Duodenal mucosa (tissue), 2 donors: ENCODE data around the gene CDH9.

Source experiments
- H3K27ac ChIP-seq: one replicate; pipeline ENCODE4 v1.7.0; 2013; ENCODE audit warnings: low read depth, low read length
- H3K27me3 ChIP-seq, 2 donors: one replicate each; pipeline ENCODE4 v1.7.0; 2013; ENCODE audit warnings: low read length in 2 of 2, control low read depth in 1 of 2; ENCODE audit not compliant: insufficient read depth in 2 of 2, control insufficient read depth in 1 of 2
- H3K36me3 ChIP-seq, 2 donors: one replicate each; pipeline ENCODE4 v1.7.0; 2013; ENCODE audit warnings: low read length in 2 of 2, control low read depth in 1 of 2; ENCODE audit not compliant: insufficient read depth in 2 of 2, control insufficient read depth in 1 of 2
- H3K4me1 ChIP-seq, 2 donors: one replicate each; pipeline ENCODE4 v1.7.0; 2013; ENCODE audit warnings: low read length in 2 of 2, control low read depth in 1 of 2; ENCODE audit not compliant: insufficient read depth in 2 of 2, control insufficient read depth in 1 of 2
- H3K4me3 ChIP-seq, 2 donors: one replicate each; pipeline ENCODE4 v1.7.0; 2013; ENCODE audit warnings: low read length in 2 of 2, low read depth in 1 of 2
- H3K9ac ChIP-seq, 2 donors: one replicate each; pipeline ENCODE4 v1.7.0; 2013; ENCODE audit warnings: low read length in 2 of 2, low read depth in 1 of 2
- H3K9me3 ChIP-seq, 2 donors: one replicate each; pipeline ENCODE4 v1.7.0; 2013; ENCODE audit warnings: low read length in 2 of 2, control low read depth in 1 of 2; ENCODE audit not compliant: control insufficient read depth in 1 of 2

CDH9 gene, protein sequence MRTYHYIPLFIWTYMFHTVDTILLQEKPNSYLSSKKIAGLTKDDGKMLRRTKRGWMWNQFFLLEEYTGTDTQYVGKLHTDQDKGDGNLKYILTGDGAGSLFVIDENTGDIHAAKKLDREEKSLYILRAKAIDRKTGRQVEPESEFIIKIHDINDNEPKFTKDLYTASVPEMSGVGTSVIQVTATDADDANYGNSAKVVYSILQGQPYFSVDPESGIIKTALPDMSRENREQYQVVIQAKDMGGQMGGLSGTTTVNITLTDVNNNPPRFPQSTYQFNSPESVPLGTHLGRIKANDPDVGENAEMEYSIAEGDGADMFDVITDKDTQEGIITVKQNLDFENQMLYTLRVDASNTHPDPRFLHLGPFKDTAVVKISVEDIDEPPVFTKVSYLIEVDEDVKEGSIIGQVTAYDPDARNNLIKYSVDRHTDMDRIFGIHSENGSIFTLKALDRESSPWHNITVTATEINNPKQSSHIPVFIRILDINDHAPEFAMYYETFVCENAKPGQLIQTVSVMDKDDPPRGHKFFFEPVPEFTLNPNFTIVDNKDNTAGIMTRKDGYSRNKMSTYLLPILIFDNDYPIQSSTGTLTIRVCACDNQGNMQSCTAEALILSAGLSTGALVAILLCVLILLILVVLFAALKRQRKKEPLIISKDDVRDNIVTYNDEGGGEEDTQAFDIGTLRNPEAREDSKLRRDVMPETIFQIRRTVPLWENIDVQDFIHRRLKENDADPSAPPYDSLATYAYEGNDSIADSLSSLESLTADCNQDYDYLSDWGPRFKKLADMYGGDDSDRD

DNA sequence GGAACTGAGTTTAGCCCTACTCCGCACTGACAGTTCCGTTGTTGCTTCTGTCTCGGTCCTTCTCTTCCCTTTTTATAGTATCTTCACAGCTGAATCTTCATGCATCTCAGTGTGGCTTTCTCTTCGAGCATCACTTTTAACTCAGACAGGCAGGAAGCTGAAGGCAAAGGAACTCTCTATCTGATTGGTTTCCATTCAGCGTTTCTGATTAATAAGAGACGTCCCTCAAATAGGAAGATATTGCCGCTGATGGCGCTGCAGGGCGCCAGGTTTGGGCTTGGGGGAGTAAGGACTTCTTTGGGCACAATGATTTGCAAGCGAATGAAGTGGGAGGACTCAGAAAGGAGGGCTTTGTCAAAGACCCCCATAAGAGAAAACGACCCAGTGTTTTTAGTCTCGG lies at the start of gene CDH9:
CDH9 (minus strand) TSS at position 111 of the 400 bp plus-strand sequence. CDS start 50,253 bp downstream, outside the sequence.
- H3K9ac ChIP-seq = no peak within 1 kb of the TSS
- no peak within 1 kb of the TSS for H3K27ac ChIP-seq
- H3K36me3 ChIP-seq = no peaks in the 10 kb centered on the region
- no peak within 1 kb of the TSS for H3K4me3 ChIP-seq
- no peaks in the 10 kb centered on the region for H3K4me1 ChIP-seq
- H3K9me3 ChIP-seq = peaks cover 0 to 17% of the 10 kb centered on the region in 2 donors
- H3K27me3 ChIP-seq = no peaks in the 10 kb centered on the region

DNA sequence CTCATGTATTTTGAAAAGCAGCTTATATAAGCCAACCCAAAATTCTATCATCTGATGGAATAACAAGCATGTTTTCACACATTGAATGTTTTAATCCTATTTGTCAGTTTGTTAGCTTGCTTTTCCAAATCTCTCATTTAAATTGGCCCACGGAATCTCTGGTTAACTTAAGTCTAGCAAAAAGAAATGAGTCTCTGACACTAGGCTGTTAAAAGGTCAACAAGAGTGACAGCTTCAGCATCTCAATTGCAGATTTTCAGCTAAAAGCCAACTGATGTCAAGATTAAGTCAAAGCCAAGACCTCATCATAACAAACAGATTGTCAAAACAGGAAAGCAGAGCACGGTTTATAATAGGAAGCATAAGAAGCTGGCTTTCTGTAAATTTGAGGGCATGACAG lies 49.4 kb upstream of the CDH9 start:
- Histone ChIP-seq H3K27me3 (no peaks in the 10 kb centered on the region), H3K4me1 (no peaks in the 10 kb centered on the region), H3K9ac (no peak overlapping the region), H3K36me3 (no peaks in the 10 kb centered on the region), H3K9me3 (peaks cover 5 to 8% of the 10 kb centered on the region in 2 donors), H3K4me3 (no peak overlapping the region), H3K27ac (no peak overlapping the region)

DNA sequence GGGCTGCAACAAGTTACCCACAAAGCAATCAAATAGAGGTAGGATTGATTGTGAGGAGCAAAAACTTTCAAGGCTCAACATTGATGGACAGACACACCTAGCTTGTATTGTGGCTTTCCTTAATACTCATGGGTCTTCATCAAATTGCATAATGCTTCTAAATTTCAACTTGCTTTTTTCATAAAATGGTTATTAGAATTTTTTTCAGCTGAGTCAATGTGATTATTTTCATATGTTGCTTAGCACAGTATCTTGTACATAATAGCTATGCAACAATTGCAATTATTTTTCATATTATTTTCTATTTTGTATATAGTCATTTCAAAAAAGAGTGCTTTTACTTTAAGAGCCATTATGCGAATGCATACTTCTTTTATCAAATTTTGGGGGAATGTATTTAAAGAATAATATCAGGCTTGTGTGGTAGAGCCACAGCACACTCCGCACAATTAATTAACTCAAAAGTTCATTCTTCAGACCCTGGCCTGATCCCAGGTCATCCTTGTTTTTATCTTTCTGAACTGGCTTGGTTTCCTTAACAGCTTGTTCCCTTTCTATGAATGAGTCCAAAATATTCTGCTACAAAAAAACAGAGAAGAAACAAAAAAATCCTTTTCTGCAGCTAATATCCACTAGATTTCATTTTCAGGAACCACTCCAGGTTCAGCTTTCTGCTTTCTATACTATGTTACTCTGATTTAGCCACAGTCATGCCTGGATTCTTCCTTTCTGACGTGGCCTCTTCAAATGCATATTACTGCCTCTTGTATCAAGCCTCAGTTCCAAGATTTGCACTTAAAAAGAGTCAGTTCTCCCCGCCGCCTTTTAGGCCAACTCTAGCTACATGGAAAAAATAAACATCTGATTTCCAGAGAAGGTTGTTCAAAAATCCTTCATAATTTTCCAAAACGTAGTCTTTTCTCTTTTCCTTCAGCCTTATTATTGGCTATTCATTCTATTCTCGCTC lies 45.3 kb upstream of the CDH9 start:
- Histone ChIP-seq H3K27me3 (no peaks in the 10 kb centered on the region), H3K4me1 (no peaks in the 10 kb centered on the region), H3K27ac (no peak overlapping the region), H3K4me3 (no peak overlapping the region), H3K9ac (no peak overlapping the region), H3K36me3 (no peaks in the 10 kb centered on the region), H3K9me3 (peaks cover 3 to 6% of the 10 kb centered on the region in 2 donors)

DNA sequence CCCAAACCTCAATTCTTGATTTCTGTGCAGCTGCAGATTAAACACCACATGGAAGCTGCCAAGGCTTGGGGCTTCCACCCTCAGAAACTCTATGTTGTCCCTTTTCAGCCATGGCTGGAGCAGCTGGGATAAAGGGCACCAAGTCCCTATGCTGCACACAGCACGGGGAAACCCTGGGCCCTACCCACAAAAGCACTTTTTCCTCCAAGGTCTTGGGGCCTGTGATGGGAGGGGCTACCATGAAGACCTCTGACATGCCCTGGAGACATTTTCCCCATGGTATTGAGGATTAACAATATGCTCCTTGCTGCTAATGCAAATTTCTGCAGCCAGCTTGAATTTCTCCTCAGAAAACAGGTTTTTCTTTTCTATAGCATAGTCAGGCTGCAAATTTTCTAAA lies 41.8 kb upstream of the CDH9 start:
- no peak overlapping the region for H3K4me3 ChIP-seq
- no peaks in the 10 kb centered on the region for H3K4me1 ChIP-seq
- H3K27ac ChIP-seq = no peak overlapping the region
- H3K9me3 ChIP-seq = peaks cover 3 to 8% of the 10 kb centered on the region in 2 donors
- no peaks in the 10 kb centered on the region for H3K36me3 ChIP-seq
- H3K9ac ChIP-seq = no peak overlapping the region
- no peaks in the 10 kb centered on the region for H3K27me3 ChIP-seq

DNA sequence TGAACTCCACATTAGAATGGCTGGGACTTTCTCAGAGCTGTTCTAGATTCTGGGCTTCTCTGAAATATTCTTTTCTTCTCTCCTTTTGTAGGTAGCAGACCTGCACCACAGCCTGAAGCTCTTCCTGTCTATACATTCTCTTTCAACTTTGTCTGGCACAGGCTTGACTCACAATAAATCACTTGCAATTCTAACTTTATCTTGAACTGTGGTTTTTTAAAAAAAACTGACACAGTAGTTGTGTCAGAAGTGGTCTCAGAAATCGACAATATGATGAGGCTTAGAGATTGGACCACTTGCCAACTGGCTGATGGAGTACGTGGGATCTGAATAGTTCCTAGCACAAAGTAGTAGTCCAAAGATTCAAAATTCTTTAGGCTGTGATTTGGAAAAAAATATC lies 24.1 kb upstream of the CDH9 start:
- peaks cover 6 to 30% of the 10 kb centered on the region in 2 donors for H3K9me3 ChIP-seq
- H3K36me3 ChIP-seq = no peaks in the 10 kb centered on the region
- no peak overlapping the region for H3K4me3 ChIP-seq
- no peak overlapping the region for H3K27ac ChIP-seq
- H3K27me3 ChIP-seq = no peaks in the 10 kb centered on the region
- H3K9ac ChIP-seq = no peak overlapping the region
- no peaks in the 10 kb centered on the region for H3K4me1 ChIP-seq

DNA sequence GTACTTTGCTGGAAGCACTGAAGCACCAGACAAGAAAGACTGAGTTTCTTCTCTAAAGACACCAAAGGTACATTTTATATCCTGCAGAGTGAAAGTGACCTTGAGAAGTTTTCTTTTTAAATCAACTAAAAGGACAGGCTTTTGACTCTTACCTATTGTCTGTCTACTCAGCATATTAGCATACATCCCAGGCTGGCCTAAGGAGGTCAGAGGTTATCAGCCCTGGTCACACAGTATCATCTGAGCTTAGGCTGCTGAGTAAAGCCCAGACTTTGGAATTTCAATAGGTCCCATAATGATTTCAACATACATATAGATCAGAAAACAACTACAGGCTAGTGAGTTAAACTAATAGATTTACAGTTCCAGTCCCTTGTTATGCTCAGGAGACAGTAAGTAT lies 10.1 kb upstream of the CDH9 start:
- Histone ChIP-seq H3K27ac (no peak overlapping the region), H3K4me3 (no peak overlapping the region), H3K36me3 (no peaks in the 10 kb centered on the region)

DNA sequence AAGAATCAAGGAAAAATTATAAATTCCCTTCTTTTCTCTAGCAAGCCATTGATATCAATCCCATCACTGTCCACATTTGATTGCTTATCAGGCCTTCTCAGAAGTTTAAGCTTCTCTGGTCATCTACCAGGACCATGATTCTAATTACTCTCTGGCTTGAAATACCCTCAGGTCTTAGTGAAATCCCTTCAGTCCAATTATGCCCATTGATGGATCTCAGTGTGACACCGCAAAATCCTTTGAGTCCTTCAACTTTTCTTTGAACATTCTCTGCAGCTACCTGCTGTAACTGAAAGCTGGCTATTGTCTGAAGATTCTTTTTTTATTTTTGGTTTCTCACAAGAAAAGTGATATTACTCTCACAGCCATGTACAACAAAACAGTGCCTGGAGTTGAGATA lies 3.0 kb upstream of the CDH9 start:
- Histone ChIP-seq H3K27me3 (no peaks in the 10 kb centered on the region), H3K27ac (no peak overlapping the region), H3K9me3 (peaks cover 3 to 17% of the 10 kb centered on the region in 2 donors), H3K4me3 (no peak overlapping the region), H3K36me3 (no peaks in the 10 kb centered on the region), H3K4me1 (no peaks in the 10 kb centered on the region), H3K9ac (no peak overlapping the region)

More for the DNA sequence above, 10.1 kb upstream of the CDH9 start:
- no peak overlapping the region for H3K9ac ChIP-seq
- no peaks in the 10 kb centered on the region for H3K27me3 ChIP-seq
- H3K4me1 ChIP-seq = no peaks in the 10 kb centered on the region
- H3K9me3 ChIP-seq = peaks cover 0 to 7% of the 10 kb centered on the region in 2 donors

DNA sequence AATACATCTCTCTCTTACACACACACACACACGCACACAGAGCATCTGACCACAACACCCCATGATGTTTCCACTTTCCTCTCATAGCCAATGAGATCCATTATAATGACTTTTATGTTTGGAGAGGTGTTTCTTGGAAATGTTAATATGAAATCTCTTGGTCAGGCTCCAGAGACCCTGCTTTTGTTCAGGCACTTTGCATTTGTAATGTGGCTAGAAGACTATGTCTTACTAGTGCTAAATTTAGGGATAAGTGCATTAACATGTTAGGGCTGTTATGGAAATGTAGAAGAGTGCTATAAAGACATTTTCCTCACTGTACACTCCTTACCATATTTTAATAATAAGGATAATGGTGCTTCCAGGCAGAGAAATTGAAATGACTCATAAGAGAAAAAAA lies 3.8 kb downstream of the CDH9 start:
- no peaks in the 10 kb centered on the region for H3K36me3 ChIP-seq
- no peak overlapping the region for H3K4me3 ChIP-seq

DNA sequence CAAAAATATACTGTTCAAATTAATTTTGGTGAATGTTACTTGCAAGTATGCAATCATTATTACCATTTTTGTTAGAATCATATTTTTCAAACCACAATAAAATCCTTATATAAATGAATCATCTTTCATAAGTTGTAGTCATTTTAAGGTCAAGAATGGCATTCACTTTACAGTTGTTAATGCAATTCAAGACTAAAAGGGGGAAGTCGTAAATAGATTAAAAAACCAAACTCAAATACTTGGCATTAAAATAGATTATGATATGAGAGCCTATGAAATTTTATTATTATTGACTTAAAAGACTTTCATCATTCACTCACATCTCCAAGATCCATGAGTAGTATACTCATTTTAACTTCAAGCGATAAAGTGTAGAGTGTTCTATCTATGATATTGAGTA lies 11.6 kb downstream of the CDH9 start:
- H3K4me3 ChIP-seq = no peak overlapping the region
- no peak overlapping the region for H3K27ac ChIP-seq
- no peaks in the 10 kb centered on the region for H3K36me3 ChIP-seq
- H3K9me3 ChIP-seq = peaks cover 0 to 14% of the 10 kb centered on the region in 2 donors
- no peaks in the 10 kb centered on the region for H3K4me1 ChIP-seq
- H3K27me3 ChIP-seq = no peaks in the 10 kb centered on the region
- H3K9ac ChIP-seq = no peak overlapping the region

More for the DNA sequence above, 3.8 kb downstream of the CDH9 start:
- no peaks in the 10 kb centered on the region for H3K27me3 ChIP-seq
- no peak overlapping the region for H3K27ac ChIP-seq
- no peak overlapping the region for H3K9ac ChIP-seq
- peaks cover 0 to 11% of the 10 kb centered on the region in 2 donors for H3K9me3 ChIP-seq
- no peaks in the 10 kb centered on the region for H3K4me1 ChIP-seq
